H1 (cell line): ENCODE results near the gene C1orf74. TPM values are rescaled to one million over a fixed set of nuclear protein-coding genes. Genes with fewer than 3 reads are reported as not detected.

Source experiments
- CEBPB ChIP-seq: IDR thresholded peaks from 2 replicates; pipeline ENCODE4 v1.6.1; 2012; ENCODE audit warnings: low read depth, low read length
- EGR1 ChIP-seq: IDR thresholded peaks from 2 replicates; pipeline ENCODE4 v1.6.1; 2011; ENCODE audit warnings: low read depth, low read length, borderline replicate concordance
- RFX5 ChIP-seq: IDR thresholded peaks from 2 replicates; pipeline ENCODE4 v1.6.1; 2011; ENCODE audit warnings: low read depth, low read length, improper control_type of control experiment, borderline replicate concordance
- SRF ChIP-seq: IDR thresholded peaks from 2 replicates; pipeline ENCODE4 v1.6.1; 2011; ENCODE audit warnings: mild to moderate bottlenecking, low read depth, low read length, moderate library complexity
- TAF1 ChIP-seq: IDR thresholded peaks from 2 replicates; pipeline ENCODE4 v1.6.1; 2011; ENCODE audit warnings: mild to moderate bottlenecking, low read depth, low read length
- TCF12 ChIP-seq: IDR thresholded peaks from 2 replicates; pipeline ENCODE4 v1.6.1; 2011; ENCODE audit warnings: low read depth, mild to moderate bottlenecking, low read length
- ZNF274 ChIP-seq: IDR thresholded peaks from 2 replicates; pipeline ENCODE4 v1.7.0; 2012; ENCODE audit warnings: low read length, borderline replicate concordance; ENCODE audit errors: extremely low read depth
- polyA plus RNA-seq, 7 experiments: library from polyadenylated mRNA; depleted of rRNA in 3 of 7; stranded (reverse) in 5 of 7; unstranded in 2 of 7; fragments of >200 nt in 5 of 7; fragments of 200-250 nt in 2 of 7; gene quantifications; 1 replicate in 5 of 7; 2 replicates in 1 of 7; 4 replicates in 1 of 7; pipeline versions ENCODE4 v1.2.1 to v1.2.3, GENCODE V29; 2011 to 2013; ENCODE audit warnings: missing spikeins in 2 of 7, mixed read lengths in 2 of 7
- total RNA-seq: library from RNA; stranded (reverse); fragmentation: NEBNext Ultra II Directional; extraction: Animal tissue kit (Norgen Biotek cat#: 25700); gene quantifications from 2 replicates; pipeline ENCODE4 v1.2.1, GENCODE V29; 2021
- TF ChIP-seq, protein P1 (sequence below): fragments of 300-600 bp; sonication (generic); IDR thresholded peaks from 2 replicates; pipeline ENCODE4 v1.7.1; 2012; ENCODE audit warnings: low read length, moderate library complexity, mild to moderate bottlenecking, inconsistent platforms; ENCODE audit not compliant: insufficient replicate concordance

Gene C1orf74
- total and polyA plus RNA-seq, 2 of the 8 experiments (the other 6 are each of a cell fraction or from before 2014, with no cell fraction given): 3.1 to 3.9 TPM

GRCh38 chr1:209787551-209787950, 3.2 kb upstream of the C1orf74 start (continued):
- TF ChIP-seq, protein P1, sequence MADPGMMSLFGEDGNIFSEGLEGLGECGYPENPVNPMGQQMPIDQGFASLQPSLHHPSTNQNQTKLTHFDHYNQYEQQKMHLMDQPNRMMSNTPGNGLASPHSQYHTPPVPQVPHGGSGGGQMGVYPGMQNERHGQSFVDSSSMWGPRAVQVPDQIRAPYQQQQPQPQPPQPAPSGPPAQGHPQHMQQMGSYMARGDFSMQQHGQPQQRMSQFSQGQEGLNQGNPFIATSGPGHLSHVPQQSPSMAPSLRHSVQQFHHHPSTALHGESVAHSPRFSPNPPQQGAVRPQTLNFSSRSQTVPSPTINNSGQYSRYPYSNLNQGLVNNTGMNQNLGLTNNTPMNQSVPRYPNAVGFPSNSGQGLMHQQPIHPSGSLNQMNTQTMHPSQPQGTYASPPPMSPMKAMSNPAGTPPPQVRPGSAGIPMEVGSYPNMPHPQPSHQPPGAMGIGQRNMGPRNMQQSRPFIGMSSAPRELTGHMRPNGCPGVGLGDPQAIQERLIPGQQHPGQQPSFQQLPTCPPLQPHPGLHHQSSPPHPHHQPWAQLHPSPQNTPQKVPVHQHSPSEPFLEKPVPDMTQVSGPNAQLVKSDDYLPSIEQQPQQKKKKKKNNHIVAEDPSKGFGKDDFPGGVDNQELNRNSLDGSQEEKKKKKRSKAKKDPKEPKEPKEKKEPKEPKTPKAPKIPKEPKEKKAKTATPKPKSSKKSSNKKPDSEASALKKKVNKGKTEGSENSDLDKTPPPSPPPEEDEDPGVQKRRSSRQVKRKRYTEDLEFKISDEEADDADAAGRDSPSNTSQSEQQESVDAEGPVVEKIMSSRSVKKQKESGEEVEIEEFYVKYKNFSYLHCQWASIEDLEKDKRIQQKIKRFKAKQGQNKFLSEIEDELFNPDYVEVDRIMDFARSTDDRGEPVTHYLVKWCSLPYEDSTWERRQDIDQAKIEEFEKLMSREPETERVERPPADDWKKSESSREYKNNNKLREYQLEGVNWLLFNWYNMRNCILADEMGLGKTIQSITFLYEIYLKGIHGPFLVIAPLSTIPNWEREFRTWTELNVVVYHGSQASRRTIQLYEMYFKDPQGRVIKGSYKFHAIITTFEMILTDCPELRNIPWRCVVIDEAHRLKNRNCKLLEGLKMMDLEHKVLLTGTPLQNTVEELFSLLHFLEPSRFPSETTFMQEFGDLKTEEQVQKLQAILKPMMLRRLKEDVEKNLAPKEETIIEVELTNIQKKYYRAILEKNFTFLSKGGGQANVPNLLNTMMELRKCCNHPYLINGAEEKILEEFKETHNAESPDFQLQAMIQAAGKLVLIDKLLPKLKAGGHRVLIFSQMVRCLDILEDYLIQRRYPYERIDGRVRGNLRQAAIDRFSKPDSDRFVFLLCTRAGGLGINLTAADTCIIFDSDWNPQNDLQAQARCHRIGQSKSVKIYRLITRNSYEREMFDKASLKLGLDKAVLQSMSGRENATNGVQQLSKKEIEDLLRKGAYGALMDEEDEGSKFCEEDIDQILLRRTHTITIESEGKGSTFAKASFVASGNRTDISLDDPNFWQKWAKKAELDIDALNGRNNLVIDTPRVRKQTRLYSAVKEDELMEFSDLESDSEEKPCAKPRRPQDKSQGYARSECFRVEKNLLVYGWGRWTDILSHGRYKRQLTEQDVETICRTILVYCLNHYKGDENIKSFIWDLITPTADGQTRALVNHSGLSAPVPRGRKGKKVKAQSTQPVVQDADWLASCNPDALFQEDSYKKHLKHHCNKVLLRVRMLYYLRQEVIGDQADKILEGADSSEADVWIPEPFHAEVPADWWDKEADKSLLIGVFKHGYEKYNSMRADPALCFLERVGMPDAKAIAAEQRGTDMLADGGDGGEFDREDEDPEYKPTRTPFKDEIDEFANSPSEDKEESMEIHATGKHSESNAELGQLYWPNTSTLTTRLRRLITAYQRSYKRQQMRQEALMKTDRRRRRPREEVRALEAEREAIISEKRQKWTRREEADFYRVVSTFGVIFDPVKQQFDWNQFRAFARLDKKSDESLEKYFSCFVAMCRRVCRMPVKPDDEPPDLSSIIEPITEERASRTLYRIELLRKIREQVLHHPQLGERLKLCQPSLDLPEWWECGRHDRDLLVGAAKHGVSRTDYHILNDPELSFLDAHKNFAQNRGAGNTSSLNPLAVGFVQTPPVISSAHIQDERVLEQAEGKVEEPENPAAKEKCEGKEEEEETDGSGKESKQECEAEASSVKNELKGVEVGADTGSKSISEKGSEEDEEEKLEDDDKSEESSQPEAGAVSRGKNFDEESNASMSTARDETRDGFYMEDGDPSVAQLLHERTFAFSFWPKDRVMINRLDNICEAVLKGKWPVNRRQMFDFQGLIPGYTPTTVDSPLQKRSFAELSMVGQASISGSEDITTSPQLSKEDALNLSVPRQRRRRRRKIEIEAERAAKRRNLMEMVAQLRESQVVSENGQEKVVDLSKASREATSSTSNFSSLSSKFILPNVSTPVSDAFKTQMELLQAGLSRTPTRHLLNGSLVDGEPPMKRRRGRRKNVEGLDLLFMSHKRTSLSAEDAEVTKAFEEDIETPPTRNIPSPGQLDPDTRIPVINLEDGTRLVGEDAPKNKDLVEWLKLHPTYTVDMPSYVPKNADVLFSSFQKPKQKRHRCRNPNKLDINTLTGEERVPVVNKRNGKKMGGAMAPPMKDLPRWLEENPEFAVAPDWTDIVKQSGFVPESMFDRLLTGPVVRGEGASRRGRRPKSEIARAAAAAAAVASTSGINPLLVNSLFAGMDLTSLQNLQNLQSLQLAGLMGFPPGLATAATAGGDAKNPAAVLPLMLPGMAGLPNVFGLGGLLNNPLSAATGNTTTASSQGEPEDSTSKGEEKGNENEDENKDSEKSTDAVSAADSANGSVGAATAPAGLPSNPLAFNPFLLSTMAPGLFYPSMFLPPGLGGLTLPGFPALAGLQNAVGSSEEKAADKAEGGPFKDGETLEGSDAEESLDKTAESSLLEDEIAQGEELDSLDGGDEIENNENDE: no peak
- TF ChIP-seq TCF12 (no peak), RFX5 (no peak), EGR1 (no peak), TAF1 (no peak), SRF (no peak), CEBPB (no peak), ZNF274 (no peak)
